Smooth muscle cell (in vitro differentiated cells): ENCODE measurements around the gene SNED1. TPM values are rescaled to one million over a fixed set of nuclear protein-coding genes. Genes with fewer than 3 reads are reported as not detected.

Source experiments
- DNase-seq: peaks from one replicate; lab custom pipeline; 2025; ENCODE audit not compliant: unreplicated experiment; lab: John Stamatoyannopoulos, UW
- H2AFZ ChIP-seq: fragments of 200-600 bp; sonication (generic); 2 replicates; pipeline ENCODE4 v1.6.0; 2016; ENCODE audit warnings: antibody characterized with exemption, low read depth, mild to moderate bottlenecking
- H3F3A ChIP-seq: fragments of 200-600 bp; sonication (generic); 2 replicates; pipeline ENCODE4 v1.6.0; 2017; ENCODE audit warnings: antibody characterized with exemption, low read depth
- H3K27ac ChIP-seq: fragments of 200-600 bp; sonication (generic); 2 replicates; pipeline ENCODE4 v1.5.1; 2016; ENCODE audit warnings: low read depth, mild to moderate bottlenecking
- H3K27me3 ChIP-seq: fragments of 200-600 bp; sonication (generic); 2 replicates; pipeline ENCODE4 v1.6.1; 2016; ENCODE audit warnings: low read depth, mild to moderate bottlenecking
- H3K36me3 ChIP-seq: fragments of 200-600 bp; sonication (generic); 2 replicates; pipeline ENCODE4 v1.5.1; 2016; ENCODE audit warnings: low read depth
- H3K4me1 ChIP-seq: fragments of 200-600 bp; sonication (generic); 2 replicates; pipeline ENCODE4 v1.5.1; 2016; ENCODE audit warnings: low read depth
- H3K4me2 ChIP-seq: fragments of 200-600 bp; sonication (generic); 2 replicates; pipeline ENCODE4 v1.6.0; 2016; ENCODE audit warnings: mild to moderate bottlenecking
- H3K4me3 ChIP-seq: fragments of 200-600 bp; sonication (generic); 2 replicates; pipeline ENCODE4 v1.5.1; 2016; ENCODE audit warnings: mild to moderate bottlenecking
- H3K79me2 ChIP-seq: fragments of 200-600 bp; sonication (generic); 2 replicates; pipeline ENCODE4 v1.6.0; 2016; ENCODE audit warnings: low read depth, mild to moderate bottlenecking
- H3K9ac ChIP-seq: fragments of 200-600 bp; sonication (generic); 2 replicates; pipeline ENCODE4 v1.6.0; 2016; ENCODE audit warnings: low read depth
- H3K9me3 ChIP-seq: fragments of 200-600 bp; sonication (generic); replicated peaks from 2 replicates; pipeline ENCODE4 v1.5.1; 2016; ENCODE audit warnings: low read depth
- H4K20me1 ChIP-seq: fragments of 200-600 bp; sonication (generic); 2 replicates; pipeline ENCODE4 v1.6.0; 2016; ENCODE audit warnings: low read depth
- WGBS: methylation state at CpG from one replicate; pipeline ENCODE4 v1.1.7; 2016; ENCODE audit warnings: low lambda C conversion rate; 5-methylcytosine and 5-hydroxymethylcytosine counted together
- polyA plus RNA-seq: library from polyadenylated mRNA; unstranded; fragments of >200 nt; fragmentation: Nextera tagmentation; extraction: Ambion mirVana; gene quantifications from 2 replicates; pipeline ENCODE4 v1.2.1, GENCODE V29; 2016
- total RNA-seq: library from RNA; depleted of rRNA; stranded (reverse); fragments of >200 nt; gene quantifications from 2 replicates; pipeline ENCODE4 v1.2.3, GENCODE V29; 2014
- TF ChIP-seq, protein P1 (sequence below): fragments of 200-600 bp; sonication (generic); IDR thresholded peaks from 2 replicates; pipeline ENCODE4 v1.5.1; 2017; ENCODE audit warnings: borderline replicate concordance, mild to moderate bottlenecking, antibody characterized with exemption; ENCODE audit not compliant: insufficient read depth, poor library complexity, severe bottlenecking

The SNED1 gene
- total and polyA plus RNA-seq, 2 experiments from 2014 or later = 0.36 to 3.0 TPM

DNA sequence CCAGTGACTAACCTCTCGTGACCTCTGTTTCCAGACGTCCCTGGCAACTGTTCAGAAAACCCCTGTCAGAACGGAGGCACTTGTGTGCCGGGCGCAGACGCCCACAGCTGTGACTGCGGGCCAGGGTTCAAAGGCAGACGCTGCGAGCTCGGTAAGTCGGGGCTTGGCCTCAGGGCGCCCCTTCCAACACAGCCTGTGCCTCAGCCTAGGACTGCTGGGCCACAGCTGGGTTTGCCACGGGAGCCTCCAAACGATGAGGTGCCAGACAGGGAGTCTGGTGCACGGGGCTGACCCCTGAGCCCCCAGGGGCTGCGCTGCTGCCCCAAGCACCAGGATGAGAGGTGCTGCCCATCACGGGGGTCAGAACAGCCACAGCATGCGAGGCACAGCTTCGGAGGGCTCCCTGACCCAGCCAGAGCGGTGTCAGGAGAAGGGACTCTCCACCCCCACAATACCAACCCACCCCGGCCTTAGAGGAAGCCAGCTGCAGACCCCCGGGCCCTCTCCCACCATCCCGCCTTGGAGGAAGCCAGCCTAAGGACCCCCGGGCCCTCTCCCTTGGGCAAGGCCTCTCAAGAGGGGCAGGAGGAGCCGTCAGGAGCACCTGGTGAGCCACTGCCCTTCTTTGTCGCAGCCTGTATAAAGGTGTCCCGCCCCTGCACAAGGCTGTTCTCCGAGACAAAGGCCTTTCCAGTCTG, 83.4 kb downstream of the SNED1 start:
- H3K27ac ChIP-seq = no peak overlapping the region
- 91% methylated on average over 27 of the region's 28 CpGs for WGBS
- H3K9ac ChIP-seq = no peak overlapping the region
- no peaks in the 10 kb centered on the region for H4K20me1 ChIP-seq
- no peaks in the 10 kb centered on the region for H3K4me1 ChIP-seq
- no peak overlapping the region for H3K4me2 ChIP-seq
- TF ChIP-seq, protein P1, sequence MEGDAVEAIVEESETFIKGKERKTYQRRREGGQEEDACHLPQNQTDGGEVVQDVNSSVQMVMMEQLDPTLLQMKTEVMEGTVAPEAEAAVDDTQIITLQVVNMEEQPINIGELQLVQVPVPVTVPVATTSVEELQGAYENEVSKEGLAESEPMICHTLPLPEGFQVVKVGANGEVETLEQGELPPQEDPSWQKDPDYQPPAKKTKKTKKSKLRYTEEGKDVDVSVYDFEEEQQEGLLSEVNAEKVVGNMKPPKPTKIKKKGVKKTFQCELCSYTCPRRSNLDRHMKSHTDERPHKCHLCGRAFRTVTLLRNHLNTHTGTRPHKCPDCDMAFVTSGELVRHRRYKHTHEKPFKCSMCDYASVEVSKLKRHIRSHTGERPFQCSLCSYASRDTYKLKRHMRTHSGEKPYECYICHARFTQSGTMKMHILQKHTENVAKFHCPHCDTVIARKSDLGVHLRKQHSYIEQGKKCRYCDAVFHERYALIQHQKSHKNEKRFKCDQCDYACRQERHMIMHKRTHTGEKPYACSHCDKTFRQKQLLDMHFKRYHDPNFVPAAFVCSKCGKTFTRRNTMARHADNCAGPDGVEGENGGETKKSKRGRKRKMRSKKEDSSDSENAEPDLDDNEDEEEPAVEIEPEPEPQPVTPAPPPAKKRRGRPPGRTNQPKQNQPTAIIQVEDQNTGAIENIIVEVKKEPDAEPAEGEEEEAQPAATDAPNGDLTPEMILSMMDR = no peak
- no peak for DNase-seq
- H3K27me3 ChIP-seq = no peaks in the 10 kb centered on the region
- H3K36me3 ChIP-seq = no peaks in the 10 kb centered on the region
- H3F3A ChIP-seq = no peaks in the 10 kb centered on the region
- H3K4me3 ChIP-seq = no peak overlapping the region
- H3K79me2 ChIP-seq = no peaks in the 10 kb centered on the region
- no peaks in the 10 kb centered on the region for H3K9me3 ChIP-seq
- no peak overlapping the region for H2AFZ ChIP-seq

DNA sequence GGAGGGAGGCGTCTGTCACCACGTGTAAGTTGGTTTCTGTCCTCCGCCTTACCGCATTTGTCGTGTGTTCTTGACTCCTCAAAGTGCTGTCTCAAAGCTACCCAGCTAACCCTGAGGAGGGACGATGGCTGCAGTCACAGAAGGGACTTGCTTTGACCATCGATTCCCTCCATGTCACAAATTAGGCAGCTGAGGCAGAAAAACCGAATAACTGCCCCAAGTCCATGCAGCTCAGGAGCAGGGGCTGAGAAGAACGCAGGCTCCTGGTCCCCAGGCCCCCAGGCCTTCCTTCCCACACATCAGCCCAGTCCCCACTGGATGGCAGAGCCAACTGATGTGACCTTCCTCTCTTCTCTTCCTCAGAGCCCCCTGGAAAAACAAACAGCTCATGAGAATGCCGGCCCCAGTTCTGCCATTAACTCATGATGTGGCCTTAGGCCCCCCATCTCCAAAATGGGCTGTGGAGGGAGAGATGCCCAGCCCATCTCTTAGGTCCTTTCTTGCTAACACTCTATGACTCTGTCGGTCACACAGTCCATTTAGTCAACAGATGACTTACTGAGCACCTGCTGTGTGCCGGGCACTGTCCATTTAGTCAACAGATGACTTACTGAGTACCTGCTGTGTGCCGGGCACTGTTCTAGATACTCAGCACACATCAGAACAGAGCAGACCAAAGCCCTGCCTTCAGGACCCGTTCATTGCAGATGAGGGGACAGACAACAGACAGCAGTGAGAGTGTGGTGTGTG, 84.1 kb downstream of the SNED1 start:
- Histone ChIP-seq H3K4me1 (no peaks in the 10 kb centered on the region), H3K9ac (no peak overlapping the region), H3K9me3 (no peaks in the 10 kb centered on the region), H3F3A (no peaks in the 10 kb centered on the region), H3K27ac (no peak overlapping the region), H3K4me2 (no peak overlapping the region), H2AFZ (no peak overlapping the region), H4K20me1 (no peaks in the 10 kb centered on the region), H3K36me3 (no peaks in the 10 kb centered on the region), H3K79me2 (no peaks in the 10 kb centered on the region), H3K4me3 (no peak overlapping the region), H3K27me3 (no peaks in the 10 kb centered on the region)
- WGBS = 88% methylated on average over 14 of the region's 14 CpGs
- no peak for DNase-seq
- TF ChIP-seq, protein P1 = no peak

DNA sequence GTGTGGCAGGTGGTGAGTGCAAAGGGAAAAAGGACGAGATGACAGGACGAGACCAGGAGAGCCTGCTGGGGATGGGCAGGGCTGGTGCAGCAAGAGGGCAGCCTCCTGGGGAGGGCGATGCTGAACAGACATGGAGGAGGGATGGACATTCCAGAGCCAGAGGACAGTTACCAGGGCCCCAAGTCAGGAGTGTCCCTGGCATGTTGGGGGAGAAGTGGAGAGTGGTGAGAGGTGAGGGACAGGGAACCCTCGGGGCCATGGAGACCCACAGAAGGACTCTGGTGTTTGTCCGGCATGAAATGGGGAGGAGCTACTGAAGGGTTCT, 84.6 kb downstream of the SNED1 start:
- no peak overlapping the region for H2AFZ ChIP-seq
- no peaks in the 10 kb centered on the region for H3K4me1 ChIP-seq
- WGBS = 91% methylated on average over 5 of the region's 5 CpGs
- H3F3A ChIP-seq = no peaks in the 10 kb centered on the region
- no peaks in the 10 kb centered on the region for H4K20me1 ChIP-seq
- no peaks in the 10 kb centered on the region for H3K9me3 ChIP-seq
- no peaks in the 10 kb centered on the region for H3K27me3 ChIP-seq
- H3K79me2 ChIP-seq = no peaks in the 10 kb centered on the region
- TF ChIP-seq, protein P1 = no peak
- no peak overlapping the region for H3K4me2 ChIP-seq
- H3K9ac ChIP-seq = no peak overlapping the region
- no peaks in the 10 kb centered on the region for H3K36me3 ChIP-seq
- no peak overlapping the region for H3K4me3 ChIP-seq
- DNase-seq = no peak
- no peak overlapping the region for H3K27ac ChIP-seq
